Neutrophil (primary cell): ENCODE results near the gene SLC8B1.

Experiments
- H3K27ac ChIP-seq: fragments of 200-600 bp; sonication (generic); 2 replicates; pipeline ENCODE4 v1.5.1; 2016; ENCODE audit warnings: mild to moderate bottlenecking, moderate library complexity
- H3K27me3 ChIP-seq: fragments of 200-600 bp; sonication (generic); 2 replicates; pipeline ENCODE4 v1.6.0; 2016; ENCODE audit warnings: mild to moderate bottlenecking
- H3K36me3 ChIP-seq: fragments of 200-600 bp; sonication (generic); 2 replicates; pipeline ENCODE4 v1.5.1; 2017
- H3K4me1 ChIP-seq, 2 experiments: fragments of 200-600 bp in 1 of 2; sonication (generic) in 1 of 2; 1 replicate in 1 of 2; 2 replicates in 1 of 2; pipeline versions ENCODE4 v1.5.1 to v1.6.1; 2013 to 2016; ENCODE audit warnings: low read depth in 1 of 2, low read length in 1 of 2, mild to moderate bottlenecking in 1 of 2, moderate library complexity in 1 of 2; ENCODE audit not compliant: control insufficient read depth in 1 of 2, insufficient read depth in 1 of 2
- H3K4me3 ChIP-seq, 2 experiments: fragments of 200-600 bp in 1 of 2; sonication (generic) in 1 of 2; 1 replicate in 1 of 2; 2 replicates in 1 of 2; pipeline ENCODE4 v1.5.1; 2013 to 2016; ENCODE audit warnings: low read depth in 1 of 2, low read length in 1 of 2, mild to moderate bottlenecking in 1 of 2, moderate library complexity in 1 of 2
- H3K9me3 ChIP-seq: fragments of 200-600 bp; sonication (generic); 2 replicates; pipeline ENCODE4 v1.5.1; 2016
- TF ChIP-seq, protein P1 (sequence below): fragments of 200-600 bp; sonication (generic); IDR thresholded peaks from 2 replicates; pipeline ENCODE4 v1.5.1; 2016; ENCODE audit warnings: antibody characterized with exemption

SLC8B1 gene

DNA sequence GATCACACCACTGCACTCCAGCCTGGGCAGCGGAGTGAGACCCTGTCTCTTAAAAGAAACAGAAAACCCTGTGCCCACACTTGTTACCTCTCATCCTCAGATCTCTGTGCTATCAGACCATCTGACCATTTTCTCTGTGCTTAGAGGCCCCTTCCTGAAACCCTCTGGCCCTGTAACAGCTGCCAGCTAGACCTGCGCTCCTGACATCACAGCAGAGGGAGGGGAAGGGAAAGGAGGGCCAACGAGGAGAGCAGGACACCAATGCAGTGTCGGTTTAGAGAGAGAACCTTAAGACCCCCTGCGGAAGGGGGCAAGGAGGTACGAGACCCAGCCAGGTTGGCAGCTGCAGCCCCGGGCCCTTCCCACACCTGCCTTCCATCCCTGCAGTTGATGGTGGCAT lies 42.4 kb downstream of the SLC8B1 start:
- Histone ChIP-seq H3K27ac (no peak overlapping the region), H3K4me1 (no peaks in the 10 kb centered on the region), H3K27me3 (no peaks in the 10 kb centered on the region), H3K36me3 (peaks cover 43% of the 10 kb centered on the region), H3K9me3 (no peaks in the 10 kb centered on the region), H3K4me3 (no peak overlapping the region)
- TF ChIP-seq, protein P1, sequence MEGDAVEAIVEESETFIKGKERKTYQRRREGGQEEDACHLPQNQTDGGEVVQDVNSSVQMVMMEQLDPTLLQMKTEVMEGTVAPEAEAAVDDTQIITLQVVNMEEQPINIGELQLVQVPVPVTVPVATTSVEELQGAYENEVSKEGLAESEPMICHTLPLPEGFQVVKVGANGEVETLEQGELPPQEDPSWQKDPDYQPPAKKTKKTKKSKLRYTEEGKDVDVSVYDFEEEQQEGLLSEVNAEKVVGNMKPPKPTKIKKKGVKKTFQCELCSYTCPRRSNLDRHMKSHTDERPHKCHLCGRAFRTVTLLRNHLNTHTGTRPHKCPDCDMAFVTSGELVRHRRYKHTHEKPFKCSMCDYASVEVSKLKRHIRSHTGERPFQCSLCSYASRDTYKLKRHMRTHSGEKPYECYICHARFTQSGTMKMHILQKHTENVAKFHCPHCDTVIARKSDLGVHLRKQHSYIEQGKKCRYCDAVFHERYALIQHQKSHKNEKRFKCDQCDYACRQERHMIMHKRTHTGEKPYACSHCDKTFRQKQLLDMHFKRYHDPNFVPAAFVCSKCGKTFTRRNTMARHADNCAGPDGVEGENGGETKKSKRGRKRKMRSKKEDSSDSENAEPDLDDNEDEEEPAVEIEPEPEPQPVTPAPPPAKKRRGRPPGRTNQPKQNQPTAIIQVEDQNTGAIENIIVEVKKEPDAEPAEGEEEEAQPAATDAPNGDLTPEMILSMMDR = no peak

DNA sequence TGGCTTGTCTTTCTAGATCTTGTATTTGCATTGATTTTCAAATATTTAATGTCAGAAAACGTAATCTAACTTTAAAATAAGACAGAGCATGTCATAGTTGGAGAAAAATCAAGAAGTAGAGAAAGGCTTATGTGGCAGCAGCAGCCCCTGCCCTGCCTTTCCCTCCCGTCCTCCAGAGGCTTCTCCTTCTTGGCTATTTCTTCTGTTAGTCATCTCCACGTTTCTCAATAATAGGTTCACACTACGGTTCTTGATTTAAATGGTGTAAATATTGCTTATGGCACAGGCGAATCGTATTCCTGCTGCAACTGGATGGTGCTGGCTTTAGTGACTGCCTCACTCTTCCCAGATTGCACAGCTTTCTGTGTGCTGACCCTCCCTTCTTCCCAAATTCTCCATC lies 42.8 kb downstream of the SLC8B1 start:
- TF ChIP-seq, protein P1 = no peak
- H3K4me1 ChIP-seq = no peaks in the 10 kb centered on the region
- no peaks in the 10 kb centered on the region for H3K27me3 ChIP-seq
- H3K9me3 ChIP-seq = no peaks in the 10 kb centered on the region
- H3K4me3 ChIP-seq = no peak overlapping the region
- peaks cover 39% of the 10 kb centered on the region for H3K36me3 ChIP-seq
- no peak overlapping the region for H3K27ac ChIP-seq

DNA sequence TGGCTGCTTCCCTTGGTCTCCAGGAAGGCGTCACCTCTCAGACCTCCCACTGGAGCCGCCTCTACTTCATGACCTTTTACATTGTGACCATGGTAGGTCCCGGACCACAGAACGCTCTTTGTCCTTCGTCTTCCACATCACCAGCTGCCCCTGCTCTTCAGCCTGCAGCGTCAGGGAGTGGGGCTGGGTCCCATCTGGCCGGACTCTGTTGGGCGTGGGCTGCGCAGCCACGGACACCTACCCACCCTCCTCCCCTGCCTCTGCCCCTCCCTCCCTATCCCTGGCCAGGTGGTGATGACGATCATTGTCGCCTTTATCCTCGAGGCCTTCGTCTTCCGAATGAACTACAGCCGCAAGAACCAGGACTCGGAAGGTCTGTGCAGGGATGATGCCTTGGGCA lies 43.3 kb downstream of the SLC8B1 start:
- H3K4me3 ChIP-seq = no peak overlapping the region
- H3K36me3 ChIP-seq = peaks cover 37% of the 10 kb centered on the region

DNA sequence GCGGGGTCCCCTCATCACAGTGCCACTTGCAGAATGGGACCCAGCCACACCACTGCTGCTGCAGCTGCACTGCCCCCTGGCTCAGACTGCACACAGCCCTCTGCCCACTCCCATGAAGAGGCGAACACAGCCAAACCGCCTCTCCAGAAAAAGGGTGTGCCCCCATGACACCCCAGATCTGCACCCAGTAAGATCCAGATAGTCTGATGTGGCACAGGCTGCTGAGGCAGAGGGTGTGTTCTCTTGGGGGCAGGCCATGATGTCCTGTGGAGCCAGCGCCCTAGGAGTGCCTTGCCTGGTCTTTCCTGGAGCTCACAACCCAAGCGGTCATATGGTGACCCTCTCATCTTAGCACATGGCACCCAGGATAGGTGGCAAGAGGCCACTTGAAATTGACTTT lies 44.4 kb downstream of the SLC8B1 start:
- H3K4me1 ChIP-seq = no peaks in the 10 kb centered on the region
- H3K27me3 ChIP-seq = no peaks in the 10 kb centered on the region
- TF ChIP-seq, protein P1 = no peak
- peaks cover 32% of the 10 kb centered on the region for H3K36me3 ChIP-seq
- H3K27ac ChIP-seq = no peak overlapping the region
- H3K4me3 ChIP-seq = no peak overlapping the region
- H3K9me3 ChIP-seq = no peaks in the 10 kb centered on the region

More for the DNA sequence above, 43.3 kb downstream of the SLC8B1 start:
- TF ChIP-seq, protein P1 = no peak
- Histone ChIP-seq H3K9me3 (no peaks in the 10 kb centered on the region), H3K4me1 (no peaks in the 10 kb centered on the region), H3K27ac (no peak overlapping the region), H3K27me3 (no peaks in the 10 kb centered on the region)

DNA sequence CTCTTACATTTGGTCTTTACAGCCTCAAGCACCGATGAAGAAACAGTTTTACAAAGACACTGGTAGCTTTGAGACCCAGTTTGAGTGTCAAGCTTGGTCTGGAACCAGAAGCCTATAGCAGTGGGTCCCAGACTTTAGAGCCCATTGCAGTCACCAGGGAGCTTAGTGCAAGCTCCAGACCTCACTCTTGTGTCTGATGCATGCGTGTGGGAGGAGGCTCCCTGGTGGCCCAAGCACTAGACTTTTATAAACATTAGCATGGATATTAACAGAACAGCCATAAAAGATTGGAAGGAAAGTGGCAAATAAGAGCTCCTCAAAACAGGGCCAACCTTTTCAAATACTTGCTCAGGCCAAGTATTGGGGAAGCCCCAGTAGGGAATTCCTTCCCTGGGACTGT lies 45.5 kb downstream of the SLC8B1 start:
- no peak overlapping the region for H3K4me3 ChIP-seq
- TF ChIP-seq, protein P1 = no peak
- H3K4me1 ChIP-seq = no peaks in the 10 kb centered on the region
- H3K27ac ChIP-seq = no peak overlapping the region
- no peaks in the 10 kb centered on the region for H3K9me3 ChIP-seq
- no peaks in the 10 kb centered on the region for H3K27me3 ChIP-seq
- H3K36me3 ChIP-seq = peaks cover 32% of the 10 kb centered on the region

DNA sequence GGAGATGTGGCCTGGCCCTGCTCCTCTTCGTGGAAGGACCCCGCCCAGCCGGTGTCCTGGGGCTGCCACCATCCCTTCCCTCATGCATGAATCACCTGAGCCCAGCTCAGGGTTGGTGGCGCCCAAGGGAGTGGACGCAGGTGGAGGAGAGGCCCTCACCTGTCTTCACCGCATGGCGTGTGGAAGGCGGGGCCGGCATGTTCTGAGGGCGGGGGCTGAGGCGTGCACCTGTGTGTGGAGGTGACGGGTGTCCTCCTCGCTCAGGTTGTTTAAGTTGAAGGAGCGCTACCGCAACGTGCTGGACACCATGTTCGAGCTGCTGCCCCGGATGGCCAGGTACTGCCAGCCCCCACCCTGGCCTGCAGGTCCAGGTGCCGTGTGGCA lies 47.0 kb downstream of the SLC8B1 start:
- H3K4me3 ChIP-seq = no peak overlapping the region
- no peak overlapping the region for H3K27ac ChIP-seq
- TF ChIP-seq, protein P1 = no peak
- H3K36me3 ChIP-seq = peaks cover 24% of the 10 kb centered on the region
- H3K27me3 ChIP-seq = no peaks in the 10 kb centered on the region
- H3K9me3 ChIP-seq = no peaks in the 10 kb centered on the region
- H3K4me1 ChIP-seq = no peaks in the 10 kb centered on the region
